ENCODE results near the gene VEPH1. TPM values are rescaled to one million over a fixed set of nuclear protein-coding genes. Genes with fewer than 3 reads are reported as not detected.

The VEPH1 gene
- total and polyA plus RNA-seq, 11 donors: 0.40 to 0.79 (median 0.45) TPM; not detected in 6

GRCh38 chr3:157444797-157445184 is 58.4 kb downstream of the VEPH1 start:
- WGBS, 4 donors: 86 to 95% (median 89%) methylated on average over 1 of the region's 1 CpG

GRCh38 chr3:157443905-157444796 is 59.1 kb downstream of the VEPH1 start:
- H3K27me3 ChIP-seq: peaks cover 0 to 6% (median 0%) of the 10 kb centered on the region in 9 donors

More at GRCh38 chr3:157444797-157445184, 58.4 kb downstream of the VEPH1 start:
- no peak for ATAC-seq
- TF ChIP-seq POLR2A (IDR thresholded peaks at IDR 0.05) (no peak), CTCF (IDR thresholded peaks at IDR 0.05) (no peak)
- H3K27me3 ChIP-seq: peaks cover 0 to 5% (median 0%) of the 10 kb centered on the region in 9 donors
- H3K27ac ChIP-seq: no peak overlapping the region
- peaks cover 0 to 9% (median 0%) of the 10 kb centered on the region in 12 donors for H3K4me1 ChIP-seq
- intact Hi-C loops (cut with DNase I): loop anchor here in 2 of 10 donors (5.0 kb wide), 2 partner anchors 237 to 242 kb away; no protein-coding TSS in a partner anchor
- H3K4me3 ChIP-seq: no peak overlapping the region
- no peaks in the 10 kb centered on the region for H3K9me3 ChIP-seq
- H3K36me3 ChIP-seq: no peaks in the 10 kb centered on the region
- DNase-seq: no peak

GRCh38 chr3:157442729-157443128 is 60.5 kb downstream of the VEPH1 start:
- DNase-seq (no peak), ATAC-seq (peak; percentile 66 to 88 (median 78))
- Histone ChIP-seq H3K27ac (peak overlapping the region in 1 of 12 donors; percentile 11), H3K9me3 (no peaks in the 10 kb centered on the region), H3K27me3 (peaks cover 0 to 14% (median 5%) of the 10 kb centered on the region in 9 donors), H3K4me3 (no peak overlapping the region), H3K4me1 (peaks cover 0 to 16% (median 6%) of the 10 kb centered on the region in 12 donors), H3K36me3 (no peaks in the 10 kb centered on the region)
- TF ChIP-seq POLR2A (IDR thresholded peaks at IDR 0.05): no peak
- no peak for TF ChIP-seq CTCF (IDR thresholded peaks at IDR 0.05)
- intact Hi-C loops (cut with DNase I): no loop called here
- 39 to 56% (median 46%) methylated on average over 2 of the region's 2 CpGs for WGBS, 4 donors

More at GRCh38 chr3:157443905-157444796, 59.1 kb downstream of the VEPH1 start:
- H3K9me3 ChIP-seq: no peaks in the 10 kb centered on the region
- no peaks in the 10 kb centered on the region for H3K36me3 ChIP-seq
- TF ChIP-seq CTCF (IDR thresholded peaks at IDR 0.05): no peak
- TF ChIP-seq POLR2A (IDR thresholded peaks at IDR 0.05): no peak
- DNase-seq: no peak
- no peak overlapping the region for H3K4me3 ChIP-seq
- peaks cover 0 to 9% (median 0%) of the 10 kb centered on the region in 12 donors for H3K4me1 ChIP-seq
- 63 to 77% (median 71%) methylated on average over 3 of the region's 3 CpGs for WGBS, 4 donors
- intact Hi-C loops (cut with DNase I): no loop called here
- no peak overlapping the region for H3K27ac ChIP-seq
- no peak for ATAC-seq

- WGBS, 4 donors: 80 to 93% (median 86%) methylated on average over 2 of the region's 2 CpGs
- Histone ChIP-seq H3K4me1 (peaks cover 0 to 19% (median 6%) of the 10 kb centered on the region in 12 donors), H3K27me3 (peaks cover 0 to 14% (median 5%) of the 10 kb centered on the region in 9 donors), H3K36me3 (no peaks in the 10 kb centered on the region), H3K9me3 (no peaks in the 10 kb centered on the region), H3K4me3 (no peak overlapping the region), H3K27ac (no peak overlapping the region)
- intact Hi-C loops (cut with DNase I): no loop called here
- DNase-seq (no peak), ATAC-seq (no peak)
- TF ChIP-seq CTCF (IDR thresholded peaks at IDR 0.05): no peak
- no peak for TF ChIP-seq POLR2A (IDR thresholded peaks at IDR 0.05)
Observed at GRCh38 chr3:157441102-157441624, 62.1 kb downstream of the VEPH1 start.
